K562 (cell line): ENCODE measurements around the gene FAM53B. TPM values are rescaled to one million over a fixed set of nuclear protein-coding genes. Genes with fewer than 3 reads are reported as not detected.

Experiments used
- ATAC-seq: fragments of 200-7000 bp; cut with Tn5 transposase; 3 replicates; pipeline ENCODE4 v1.9.1; 2020; ENCODE audit warnings: moderate library complexity
- BruUV-seq: library from RNA; stranded (reverse); fragments of 400-500 nt; replicated peaks from 2 replicates; lab custom pipeline; 2021; lab: Mats Ljungman, UMichigan
- CTCF ChIA-PET: fragments of 300-600 bp; formaldehyde crosslinking; extraction: SDS; loops from one replicate; lab custom pipeline; 2021; ENCODE audit warnings: low intra/inter-chr PET ratio; lab: Yijun Ruan, JAX
- POLR2A ChIA-PET: fragments of 300-600, 350-650 bp; sonication (Branson Sonifier 250); formaldehyde crosslinking; extraction: SDS; loops from one replicate; lab custom pipeline; 2021; ENCODE audit warnings: antibody characterized with exemption, inconsistent platforms; lab: Yijun Ruan, JAX
- DNase-seq, 4 experiments: peaks; one replicate each; pipeline versions ENCODE4 v3.0.0 to v3.0.0-alpha.2; 2011 to 2018; ENCODE audit warnings: low spot score in 3 of 4, mixed read lengths in 3 of 4; ENCODE audit errors: extremely low read depth in 1 of 4
- FAIRE-seq: peaks from 2 replicates; lab custom pipeline; 2011; peaks lifted over from hg19 to GRCh38; lab: Jason Lieb, UNC
- H2AFZ ChIP-seq: 2 replicates; pipeline ENCODE4 v1.6.0; 2011; ENCODE audit warnings: low read depth, low read length, control low read depth, inconsistent platforms
- H3K27ac ChIP-seq: fragments of 200-600 bp; 3 replicates; pipeline ENCODE4 v1.8.0; 2011; ENCODE audit warnings: low read depth, mild to moderate bottlenecking, control low read depth, inconsistent platforms, low read length, moderate library complexity, mixed read lengths; ENCODE audit errors: extremely low read depth
- H3K27me3 ChIP-seq, 2 experiments: fragments of 300-600 bp in 1 of 2; 2 replicates in 1 of 2; 3 replicates in 1 of 2; pipeline versions ENCODE4 v1.6.0 to v1.8.0; 2011; ENCODE audit warnings: inconsistent platforms in 2 of 2, low read length in 2 of 2, mild to moderate bottlenecking in 1 of 2, mixed read lengths in 1 of 2, moderate library complexity in 1 of 2; ENCODE audit not compliant: control insufficient read depth in 2 of 2, insufficient read depth in 2 of 2
- H3K36me3 ChIP-seq: fragments of 300-600 bp; 3 replicates; pipeline ENCODE4 v1.8.0; 2011; ENCODE audit warnings: mild to moderate bottlenecking, low read length, inconsistent platforms; ENCODE audit not compliant: control insufficient read depth, insufficient read depth
- H3K4me1 ChIP-seq, 2 experiments: fragments of 200-600 bp in 1 of 2; replicated peaks in 1 of 2; 2 replicates in 1 of 2; 3 replicates in 1 of 2; pipeline versions ENCODE4 v1.5.1 to v1.8.0; 2011; ENCODE audit warnings: inconsistent platforms in 2 of 2, low read length in 2 of 2, mild to moderate bottlenecking in 1 of 2, mixed read lengths in 1 of 2, moderate library complexity in 1 of 2; ENCODE audit not compliant: control insufficient read depth in 2 of 2, insufficient read depth in 2 of 2
- H3K4me2 ChIP-seq: 2 replicates; pipeline ENCODE4 v1.6.1; 2011; ENCODE audit warnings: low read length, control low read depth, inconsistent platforms, mixed read lengths; ENCODE audit not compliant: insufficient read depth
- H3K4me3 ChIP-seq: fragments of 200-600 bp; sonication (generic), shearing (Covaris generic); 2 replicates; pipeline ENCODE4 v1.5.1; 2016; ENCODE audit warnings: control low read depth, inconsistent platforms
- H3K79me2 ChIP-seq: fragments of 200-600 bp; 3 replicates; pipeline ENCODE4 v1.8.0; 2011; ENCODE audit warnings: low read length, inconsistent platforms; ENCODE audit not compliant: control insufficient read depth, insufficient read depth
- H3K9ac ChIP-seq, 2 experiments: 2 replicates each; pipeline versions ENCODE4 v1.6.0 to v1.6.1; 2011; ENCODE audit warnings: low read depth in 2 of 2, low read length in 2 of 2, control low read depth in 1 of 2, inconsistent platforms in 1 of 2, mild to moderate bottlenecking in 1 of 2, mixed read lengths in 1 of 2; ENCODE audit not compliant: insufficient read depth in 1 of 2
- H3K9me1 ChIP-seq: one replicate; pipeline ENCODE4 v1.6.0; 2011; ENCODE audit warnings: inconsistent platforms, mild to moderate bottlenecking, low read length, moderate library complexity; ENCODE audit not compliant: control insufficient read depth, insufficient read depth
- H3K9me3 ChIP-seq: replicated peaks from 2 replicates; pipeline ENCODE4 v1.5.1; 2011; ENCODE audit warnings: low read depth, low read length, inconsistent platforms; ENCODE audit not compliant: control insufficient read depth, insufficient read depth
- H4K20me1 ChIP-seq: replicated peaks from 2 replicates; pipeline ENCODE4 v1.6.1; 2011; ENCODE audit warnings: low read length, inconsistent platforms, mixed read lengths; ENCODE audit not compliant: control insufficient read depth, insufficient read depth
- HEY1 ChIP-seq: fragments of 250-450 bp; sonication (Bioruptor Pico); IDR thresholded peaks from 2 replicates; pipeline ENCODE4 v1.5.0; 2020; ENCODE audit warnings: mild to moderate bottlenecking, moderate library complexity, borderline replicate concordance
- HNRNPK ChIP-seq: fragments of 200-400 bp; formaldehyde crosslinking; IDR thresholded peaks from one replicate; pipeline ENCODE4 v1.6.1; 2018; ENCODE audit warnings: mild to moderate bottlenecking, low read depth, low read length; ENCODE audit not compliant: poor library complexity, severe bottlenecking
- POLR2AphosphoS2 ChIP-seq: IDR thresholded peaks from 2 replicates; pipeline ENCODE4 v1.6.1; 2012; ENCODE audit warnings: low read length, improper control_type of control experiment
- RBM15 ChIP-seq: fragments of 200-400 bp; formaldehyde crosslinking; IDR thresholded peaks from 2 replicates; pipeline ENCODE4 v1.6.1; 2018; ENCODE audit warnings: mild to moderate bottlenecking, low read length, moderate library complexity; ENCODE audit not compliant: insufficient read depth
- ZNF384 ChIP-seq: IDR thresholded peaks from 2 replicates; pipeline ENCODE4 v1.6.1; 2012; ENCODE audit warnings: low read depth, low read length, improper control_type of control experiment
- WGBS: fragments of 100-300 bp; shearing (Covaris generic); methylation state at CpG from one replicate; pipeline ENCODE4 v1.1.6; 2016; ENCODE audit warnings: low coverage, mixed read lengths; ENCODE audit not compliant: insufficient coverage; ENCODE audit errors: missing lambda C conversion rate; 5-methylcytosine and 5-hydroxymethylcytosine counted together
- in situ Hi-C: fragments of 300-500 bp; cut with MboI; formaldehyde crosslinking; loops from 4 replicates; pipeline ENCODE4 v1.15.0; 2018; ENCODE audit warnings: inconsistent platforms, mixed read lengths
- intact Hi-C: fragments of 100-400 bp; cut with micrococcal nuclease; formaldehyde crosslinking; loops from 2 replicates; pipeline ENCODE4 v1.14.2; 2022
- polyA plus RNA-seq, 8 experiments: library from polyadenylated mRNA; depleted of rRNA in 4 of 8; stranded (reverse) in 5 of 8; unstranded in 3 of 8; fragments of >200 nt; fragmentation: Nextera tagmentation in 2 of 8; fragmentation: Illumina TruSeq in 1 of 8; extraction: Ambion mirVana in 2 of 8; extraction: Trizol in 1 of 8; gene quantifications; 2 replicates each; pipeline versions ENCODE4 v1.2.1 to v1.2.3, GENCODE V29; 2011 to 2014; ENCODE audit warnings: inconsistent platforms in 1 of 8, missing spikeins in 1 of 8
- total RNA-seq, 7 experiments: library from RNA; depleted of rRNA in 6 of 7; stranded (reverse); fragments of >200 nt in 6 of 7; fragmentation: Illumina TruSeq in 2 of 7; extraction: Trizol in 2 of 7; gene quantifications; 2 replicates each; pipeline versions ENCODE4 v1.2.1 to v1.2.3, GENCODE V29; 2011 to 2021; ENCODE audit warnings: low replicate concordance in 1 of 7

The FAM53B gene
- total and polyA plus RNA-seq, 9 of the 15 experiments (the other 6 are each of a cell fraction or from before 2014, with no cell fraction given), result 0.03 to 16.5 (median 5.0) TPM

- ATAC-seq (no peak), DNase-seq (no peak), FAIRE-seq (no peak)
- H3K9ac ChIP-seq, result no peak overlapping the region
- ChIA-PET POLR2A (interaction anchor here (0.7 to 1.6 kb wide), 2 partner anchors 10 to 138 kb away, joined by 4 to 7 read pairs; no protein-coding TSS in a partner anchor), CTCF (no interaction called here)
- H3K36me3 ChIP-seq, result no peaks in the 10 kb centered on the region
- H3K27me3 ChIP-seq, result peaks cover 6 to 47% of the 10 kb centered on the region in 2 experiments; a peak in 3 of 5 replicates
- no peaks in the 10 kb centered on the region for H3K9me3 ChIP-seq
- H3K79me2 ChIP-seq, result no peaks in the 10 kb centered on the region
- intact Hi-C loops (no loop called here), in situ Hi-C loops (no loop called here)
- H3K4me2 ChIP-seq, result no peak overlapping the region
- no peaks in the 10 kb centered on the region; the same call in 1 of the 2 replicates for H4K20me1 ChIP-seq
- H2AFZ ChIP-seq, result no peak overlapping the region
- no peak overlapping the region for H3K27ac ChIP-seq
- BruUV-seq, result no TSS peak
- H3K4me3 ChIP-seq, result no peak overlapping the region
- 8% methylated on average over 14 of the region's 16 CpGs for WGBS
- H3K4me1 ChIP-seq, result peaks cover 0 to 9% of the 10 kb centered on the region in 2 experiments; a peak in 2 of 5 replicates
- H3K9me1 ChIP-seq, result no peaks in the 10 kb centered on the region
- TF ChIP-seq ZNF384, result no peak
- no peak for TF ChIP-seq RBM15
- no peak for TF ChIP-seq POLR2AphosphoS2
- TF ChIP-seq HEY1, result no peak
- no peak for TF ChIP-seq HNRNPK
Observed at GRCh38 chr10:124579011-124579399, 165.2 kb downstream of the FAM53B start.
